SK-N-SH treated with all-trans-retinoic acid at 6 μM for 48 hours (cell line): ENCODE data around the gene CTIF.

Experiments used
- ATAC-seq: fragments of 200-7000 bp; cut with Tn5 transposase; 3 replicates; pipeline ENCODE4 v1.9.1; 2020; ENCODE audit warnings: mild to moderate bottlenecking, moderate library complexity
- ARNTL ChIP-seq: fragments of 450-650 bp; formaldehyde crosslinking; IDR thresholded peaks from 2 replicates; pipeline ENCODE4 v1.5.0; 2020; ENCODE audit warnings: low read depth, mild to moderate bottlenecking, moderate library complexity, borderline replicate concordance
- BACH2 ChIP-seq: fragments of 250-450 bp; sonication (Bioruptor Pico); IDR thresholded peaks from 2 replicates; pipeline ENCODE4 v1.9.0; 2021; ENCODE audit warnings: mild to moderate bottlenecking, borderline replicate concordance
- CSDC2 ChIP-seq: fragments of 250-450 bp; sonication (Bioruptor Pico); IDR thresholded peaks from 2 replicates; pipeline ENCODE4 v1.5.0; 2020; ENCODE audit warnings: mild to moderate bottlenecking, moderate library complexity
- ESRRG ChIP-seq: fragments of 250-450 bp; sonication (Bioruptor Pico); IDR thresholded peaks from 2 replicates; pipeline ENCODE4 v1.6.1; 2021; ENCODE audit warnings: mild to moderate bottlenecking
- GLIS3 ChIP-seq: fragments of 250-450 bp; sonication (Bioruptor Pico); IDR thresholded peaks from 2 replicates; pipeline ENCODE4 v1.5.0; 2020; ENCODE audit warnings: mild to moderate bottlenecking, moderate library complexity
- OSR1 ChIP-seq: fragments of 250-450 bp; sonication (Bioruptor Pico); IDR thresholded peaks from 2 replicates; pipeline ENCODE4 v1.8.0; 2022; ENCODE audit warnings: moderate library complexity, mild to moderate bottlenecking, inconsistent platforms
- PPARA ChIP-seq: fragments of 250-450 bp; sonication (Bioruptor Pico); IDR thresholded peaks from 2 replicates; pipeline ENCODE4 v1.5.0; 2020; ENCODE audit warnings: mild to moderate bottlenecking, borderline replicate concordance
- RARB ChIP-seq: fragments of 250-450 bp; sonication (Bioruptor Pico); IDR thresholded peaks from 2 replicates; pipeline ENCODE4 v1.8.0; 2021; ENCODE audit warnings: mild to moderate bottlenecking, moderate library complexity
- TCF4 ChIP-seq: fragments of 250-450 bp; sonication (Bioruptor Pico); IDR thresholded peaks from 2 replicates; pipeline ENCODE4 v1.8.0; 2021; ENCODE audit warnings: mild to moderate bottlenecking, moderate library complexity, borderline replicate concordance
- TOX ChIP-seq: fragments of 250-450 bp; sonication (Bioruptor Pico); IDR thresholded peaks from 2 replicates; pipeline ENCODE4 v1.8.0; 2021; ENCODE audit warnings: mild to moderate bottlenecking, moderate library complexity, borderline replicate concordance
- ZC3H10 ChIP-seq: fragments of 250-450 bp; sonication (Bioruptor Pico); IDR thresholded peaks from 2 replicates; pipeline ENCODE4 v1.5.1; 2021; ENCODE audit warnings: mild to moderate bottlenecking, moderate library complexity
- ZFP3 ChIP-seq: fragments of 250-450 bp; sonication (Bioruptor Pico); IDR thresholded peaks from 2 replicates; pipeline ENCODE4 v1.5.0; 2020; ENCODE audit warnings: mild to moderate bottlenecking, moderate library complexity
- ZFP30 ChIP-seq: fragments of 450-650 bp; formaldehyde crosslinking; IDR thresholded peaks from 2 replicates; pipeline ENCODE4 v1.5.0; 2022; ENCODE audit warnings: mild to moderate bottlenecking, moderate library complexity
- ZNF70 ChIP-seq: fragments of 450-650 bp; formaldehyde crosslinking; IDR thresholded peaks from 2 replicates; pipeline ENCODE4 v1.5.0; 2020; ENCODE audit warnings: mild to moderate bottlenecking, moderate library complexity
- ZNF8 ChIP-seq: fragments of 450-650 bp; formaldehyde crosslinking; IDR thresholded peaks from 2 replicates; pipeline ENCODE4 v1.5.0; 2020; ENCODE audit warnings: mild to moderate bottlenecking, moderate library complexity
- TF ChIP-seq, protein P1 (sequence below): fragments of 250-450 bp; sonication (Bioruptor Pico); IDR thresholded peaks from 2 replicates; pipeline ENCODE4 v1.5.1; 2021; ENCODE audit warnings: mild to moderate bottlenecking, moderate library complexity
- TF ChIP-seq, protein P2 (sequence below): fragments of 250-450 bp; sonication (Bioruptor Pico); IDR thresholded peaks from 2 replicates; pipeline ENCODE4 v1.8.0; 2021; ENCODE audit warnings: low read depth, mild to moderate bottlenecking, moderate library complexity, borderline replicate concordance
- TF ChIP-seq, protein P3 (sequence below): fragments of 250-450 bp; sonication (Bioruptor Pico); IDR thresholded peaks from 2 replicates; pipeline ENCODE4 v1.5.0; 2020; ENCODE audit warnings: mild to moderate bottlenecking, moderate library complexity
- TF ChIP-seq, protein P4 (sequence below): fragments of 250-450 bp; sonication (Bioruptor Pico); IDR thresholded peaks from 2 replicates; pipeline ENCODE4 v1.5.1; 2020; ENCODE audit warnings: low read depth, mild to moderate bottlenecking, moderate library complexity

CTIF gene

DNA sequence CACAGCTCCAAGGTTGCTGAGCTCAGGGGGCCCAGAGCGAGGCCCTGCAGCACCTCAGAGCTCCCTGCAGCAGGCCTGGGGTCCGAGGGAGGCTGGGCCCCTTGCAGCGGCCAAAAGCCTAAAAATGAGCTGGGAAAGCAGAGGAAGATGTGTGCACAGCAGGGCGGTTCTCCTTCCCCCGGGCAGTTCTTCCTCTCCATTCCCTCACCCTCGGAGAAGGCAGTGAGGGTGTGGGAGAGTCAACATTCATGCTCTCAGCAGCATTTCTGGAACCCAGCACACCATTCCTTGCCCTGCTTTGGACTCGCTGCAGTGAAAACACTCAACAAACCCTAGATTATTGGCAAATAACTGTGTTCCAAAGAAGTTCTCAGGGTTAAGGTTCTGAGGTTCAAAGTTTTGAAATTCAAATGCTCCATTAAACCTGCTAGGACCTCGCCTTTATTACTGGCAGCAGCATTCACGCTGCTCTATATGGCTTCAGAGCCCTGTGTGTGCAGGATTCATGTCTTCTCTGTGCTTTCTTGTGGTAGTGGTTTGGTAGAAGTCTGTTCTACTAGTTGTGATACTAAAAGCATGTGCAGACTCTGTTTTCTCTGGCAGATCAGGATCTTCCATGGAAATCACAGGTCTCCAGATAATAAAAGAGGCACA, 79.1 kb downstream of the CTIF start:
- TF ChIP-seq, protein P1, sequence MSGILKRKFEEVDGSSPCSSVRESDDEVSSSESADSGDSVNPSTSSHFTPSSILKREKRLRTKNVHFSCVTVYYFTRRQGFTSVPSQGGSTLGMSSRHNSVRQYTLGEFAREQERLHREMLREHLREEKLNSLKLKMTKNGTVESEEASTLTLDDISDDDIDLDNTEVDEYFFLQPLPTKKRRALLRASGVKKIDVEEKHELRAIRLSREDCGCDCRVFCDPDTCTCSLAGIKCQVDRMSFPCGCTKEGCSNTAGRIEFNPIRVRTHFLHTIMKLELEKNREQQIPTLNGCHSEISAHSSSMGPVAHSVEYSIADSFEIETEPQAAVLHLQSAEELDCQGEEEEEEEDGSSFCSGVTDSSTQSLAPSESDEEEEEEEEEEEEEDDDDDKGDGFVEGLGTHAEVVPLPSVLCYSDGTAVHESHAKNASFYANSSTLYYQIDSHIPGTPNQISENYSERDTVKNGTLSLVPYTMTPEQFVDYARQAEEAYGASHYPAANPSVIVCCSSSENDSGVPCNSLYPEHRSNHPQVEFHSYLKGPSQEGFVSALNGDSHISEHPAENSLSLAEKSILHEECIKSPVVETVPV = no peak
- no peak for TF ChIP-seq TCF4
- TF ChIP-seq, protein P2, sequence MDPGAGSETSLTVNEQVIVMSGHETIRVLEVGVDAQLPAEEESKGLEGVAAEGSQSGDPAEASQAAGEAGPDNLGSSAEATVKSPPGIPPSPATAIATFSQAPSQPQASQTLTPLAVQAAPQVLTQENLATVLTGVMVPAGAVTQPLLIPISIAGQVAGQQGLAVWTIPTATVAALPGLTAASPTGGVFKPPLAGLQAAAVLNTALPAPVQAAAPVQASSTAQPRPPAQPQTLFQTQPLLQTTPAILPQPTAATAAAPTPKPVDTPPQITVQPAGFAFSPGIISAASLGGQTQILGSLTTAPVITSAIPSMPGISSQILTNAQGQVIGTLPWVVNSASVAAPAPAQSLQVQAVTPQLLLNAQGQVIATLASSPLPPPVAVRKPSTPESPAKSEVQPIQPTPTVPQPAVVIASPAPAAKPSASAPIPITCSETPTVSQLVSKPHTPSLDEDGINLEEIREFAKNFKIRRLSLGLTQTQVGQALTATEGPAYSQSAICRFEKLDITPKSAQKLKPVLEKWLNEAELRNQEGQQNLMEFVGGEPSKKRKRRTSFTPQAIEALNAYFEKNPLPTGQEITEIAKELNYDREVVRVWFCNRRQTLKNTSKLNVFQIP (CRISPR knock-in tag) = no peak
- no peak for TF ChIP-seq OSR1
- no peak for TF ChIP-seq CSDC2 (CRISPR knock-in tag)
- TF ChIP-seq, protein P3, sequence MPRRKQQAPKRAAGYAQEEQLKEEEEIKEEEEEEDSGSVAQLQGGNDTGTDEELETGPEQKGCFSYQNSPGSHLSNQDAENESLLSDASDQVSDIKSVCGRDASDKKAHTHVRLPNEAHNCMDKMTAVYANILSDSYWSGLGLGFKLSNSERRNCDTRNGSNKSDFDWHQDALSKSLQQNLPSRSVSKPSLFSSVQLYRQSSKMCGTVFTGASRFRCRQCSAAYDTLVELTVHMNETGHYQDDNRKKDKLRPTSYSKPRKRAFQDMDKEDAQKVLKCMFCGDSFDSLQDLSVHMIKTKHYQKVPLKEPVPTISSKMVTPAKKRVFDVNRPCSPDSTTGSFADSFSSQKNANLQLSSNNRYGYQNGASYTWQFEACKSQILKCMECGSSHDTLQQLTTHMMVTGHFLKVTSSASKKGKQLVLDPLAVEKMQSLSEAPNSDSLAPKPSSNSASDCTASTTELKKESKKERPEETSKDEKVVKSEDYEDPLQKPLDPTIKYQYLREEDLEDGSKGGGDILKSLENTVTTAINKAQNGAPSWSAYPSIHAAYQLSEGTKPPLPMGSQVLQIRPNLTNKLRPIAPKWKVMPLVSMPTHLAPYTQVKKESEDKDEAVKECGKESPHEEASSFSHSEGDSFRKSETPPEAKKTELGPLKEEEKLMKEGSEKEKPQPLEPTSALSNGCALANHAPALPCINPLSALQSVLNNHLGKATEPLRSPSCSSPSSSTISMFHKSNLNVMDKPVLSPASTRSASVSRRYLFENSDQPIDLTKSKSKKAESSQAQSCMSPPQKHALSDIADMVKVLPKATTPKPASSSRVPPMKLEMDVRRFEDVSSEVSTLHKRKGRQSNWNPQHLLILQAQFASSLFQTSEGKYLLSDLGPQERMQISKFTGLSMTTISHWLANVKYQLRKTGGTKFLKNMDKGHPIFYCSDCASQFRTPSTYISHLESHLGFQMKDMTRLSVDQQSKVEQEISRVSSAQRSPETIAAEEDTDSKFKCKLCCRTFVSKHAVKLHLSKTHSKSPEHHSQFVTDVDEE (CRISPR knock-in tag) = no peak
- TF ChIP-seq ZNF8 = no peak
- no peak for TF ChIP-seq ZFP3 (CRISPR knock-in tag)
- TF ChIP-seq, protein P4, sequence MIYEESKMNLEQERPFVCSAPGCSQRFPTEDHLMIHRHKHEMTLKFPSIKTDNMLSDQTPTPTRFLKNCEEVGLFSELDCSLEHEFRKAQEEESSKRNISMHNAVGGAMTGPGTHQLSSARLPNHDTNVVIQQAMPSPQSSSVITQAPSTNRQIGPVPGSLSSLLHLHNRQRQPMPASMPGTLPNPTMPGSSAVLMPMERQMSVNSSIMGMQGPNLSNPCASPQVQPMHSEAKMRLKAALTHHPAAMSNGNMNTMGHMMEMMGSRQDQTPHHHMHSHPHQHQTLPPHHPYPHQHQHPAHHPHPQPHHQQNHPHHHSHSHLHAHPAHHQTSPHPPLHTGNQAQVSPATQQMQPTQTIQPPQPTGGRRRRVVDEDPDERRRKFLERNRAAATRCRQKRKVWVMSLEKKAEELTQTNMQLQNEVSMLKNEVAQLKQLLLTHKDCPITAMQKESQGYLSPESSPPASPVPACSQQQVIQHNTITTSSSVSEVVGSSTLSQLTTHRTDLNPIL = no peak
- TF ChIP-seq BACH2 = no peak
- no peak for TF ChIP-seq ZC3H10 (CRISPR knock-in tag)
- no peak for TF ChIP-seq ARNTL (CRISPR knock-in tag)
- no peak for ATAC-seq

DNA sequence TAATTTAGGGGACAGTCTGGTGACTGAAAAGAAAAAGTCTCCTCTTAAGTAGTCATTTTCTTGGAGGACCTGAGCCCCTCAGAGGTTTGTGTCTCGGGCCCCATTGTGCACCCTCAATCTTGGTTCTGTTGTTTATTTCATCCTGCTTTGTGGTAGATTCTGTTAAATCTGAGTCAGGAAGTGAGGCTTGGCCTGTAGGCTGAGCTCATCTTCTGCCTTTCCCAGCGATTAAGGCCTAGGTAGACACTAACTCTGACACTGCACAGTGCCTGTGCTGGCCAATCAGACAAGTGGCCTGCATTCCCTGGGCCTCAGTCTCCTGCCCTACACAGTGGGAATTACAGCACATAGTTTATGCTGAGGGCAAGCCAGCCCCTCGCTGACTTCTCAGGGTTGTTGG, 80.2 kb downstream of the CTIF start:
- ATAC-seq = no peak
- TF ChIP-seq PPARA (CRISPR knock-in tag) (no peak), ZFP30 (CRISPR knock-in tag) (no peak), ZNF8 (no peak), RARB (CRISPR knock-in tag) (no peak), ZNF70 (CRISPR knock-in tag) (no peak), TCF4 (no peak), ESRRG (CRISPR knock-in tag) (no peak)
- TF ChIP-seq, protein P1 = no peak

DNA sequence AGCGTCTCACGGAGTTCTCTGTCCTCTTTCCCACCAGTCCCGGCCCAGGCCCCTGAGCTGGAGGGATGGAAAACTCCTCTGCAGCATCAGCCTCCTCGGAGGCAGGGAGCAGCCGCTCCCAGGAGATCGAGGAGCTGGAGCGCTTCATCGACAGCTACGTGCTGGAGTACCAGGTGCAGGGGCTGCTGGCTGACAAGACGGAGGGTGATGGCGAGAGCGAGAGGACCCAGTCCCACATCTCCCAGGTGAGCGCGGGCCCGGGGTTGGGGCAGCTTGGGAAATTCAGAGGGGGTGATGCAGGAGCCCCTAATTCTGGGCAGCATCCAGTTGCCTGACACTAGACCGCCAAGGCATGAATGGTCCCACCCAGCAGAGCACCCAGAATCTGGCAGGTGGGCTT, 80.7 kb downstream of the CTIF start:
- TF ChIP-seq TOX (CRISPR knock-in tag) (no peak), ZFP3 (CRISPR knock-in tag) (no peak), ARNTL (CRISPR knock-in tag) (no peak), GLIS3 (no peak), ZFP30 (CRISPR knock-in tag) (no peak), RARB (CRISPR knock-in tag) (no peak)
- TF ChIP-seq, all 23 proteins: peak for 0
- no peak for ATAC-seq

DNA sequence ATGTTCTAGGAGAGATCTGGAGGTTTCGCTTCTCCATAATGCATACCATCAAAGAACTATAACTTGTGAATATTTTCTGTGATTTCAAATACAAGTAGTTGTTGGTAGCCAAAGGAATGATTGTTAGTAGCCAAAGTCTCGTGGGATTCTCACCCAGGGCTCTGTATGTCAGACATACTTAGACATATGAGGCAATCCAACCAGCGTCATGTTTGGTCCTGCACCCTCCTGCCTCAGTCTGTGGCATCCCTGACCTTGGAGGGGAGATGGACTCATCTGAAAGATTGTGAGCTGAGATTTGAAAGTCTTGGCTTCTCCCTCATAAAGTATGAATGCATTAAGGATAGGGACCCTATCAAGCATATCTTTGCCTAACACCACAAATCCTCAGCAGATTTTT, 81.2 kb downstream of the CTIF start:
- TF ChIP-seq PPARA (CRISPR knock-in tag) (no peak), ZC3H10 (CRISPR knock-in tag) (no peak)
- TF ChIP-seq, all 23 proteins: peak for 0
- ATAC-seq = no peak
